ENCODE measurements around the gene ARMC2. TPM values are rescaled to one million over a fixed set of nuclear protein-coding genes. Genes with fewer than 3 reads are reported as not detected.

The ARMC2 gene
- total and polyA plus RNA-seq, 8 donors, result 0.46 to 13.4 (median 2.3) TPM; not detected in 1

- H3K4me1 ChIP-seq, result peaks cover 5 to 31% (median 14%) of the 10 kb centered on the region in 4 donors
- H3K36me3 ChIP-seq, result no peaks in the 10 kb centered on the region
- H3K27ac ChIP-seq, result no peak overlapping the region
- H3K4me3 ChIP-seq, result no peak overlapping the region
- TF ChIP-seq POLR2AphosphoS5 (IDR thresholded peaks at IDR 0.05) (no peak), POLR2A (IDR thresholded peaks at IDR 0.05) (no peak)
- DNase-seq, result no peak
- intact Hi-C loops (cut with DNase I; ENCODE audit: low total_unique reads), result no loop called here
- no peaks in the 10 kb centered on the region for H3K9me3 ChIP-seq
- H3K27me3 ChIP-seq, result no peaks in the 10 kb centered on the region
Measured at GRCh38 chr6:108845145-108845544, 3.1 kb upstream of the ARMC2 start.

GRCh38 chr6:108846101-108846500 lies 2.1 kb upstream of the ARMC2 start:
- no peaks in the 10 kb centered on the region for H3K9me3 ChIP-seq
- no peak overlapping the region for H3K4me3 ChIP-seq
- peaks cover 5 to 40% (median 14%) of the 10 kb centered on the region in 4 donors for H3K4me1 ChIP-seq
- WGBS, 5 donors, result 76 to 89% (median 84%) methylated on average over 5 of the region's 5 CpGs
- H3K36me3 ChIP-seq, result no peaks in the 10 kb centered on the region
- intact Hi-C loops (cut with DNase I; ENCODE audit: low total_unique reads), result no loop called here
- DNase-seq, result no peak
- no peaks in the 10 kb centered on the region for H3K27me3 ChIP-seq
- no peak overlapping the region for H3K27ac ChIP-seq
- TF ChIP-seq EP300 (IDR thresholded peaks at IDR 0.05) (no peak), POLR2A (IDR thresholded peaks at IDR 0.05) (no peak), POLR2AphosphoS5 (IDR thresholded peaks at IDR 0.05) (no peak), CTCF (IDR thresholded peaks at IDR 0.05) (no peak)

- intact Hi-C loops (cut with DNase I; ENCODE audit: low total_unique reads), result no loop called here
- no peak overlapping the region for H3K27ac ChIP-seq
- no peaks in the 10 kb centered on the region for H3K27me3 ChIP-seq
- WGBS, 5 donors, result 78 to 100% (median 95%) methylated on average over 1 of the region's 1 CpG
- H3K4me3 ChIP-seq, result no peak overlapping the region
- no peaks in the 10 kb centered on the region for H3K36me3 ChIP-seq
- TF ChIP-seq POLR2AphosphoS5 (IDR thresholded peaks at IDR 0.05), result no peak
- no peak for TF ChIP-seq CTCF (IDR thresholded peaks at IDR 0.05)
- no peak for TF ChIP-seq POLR2A (IDR thresholded peaks at IDR 0.05)
- no peak for TF ChIP-seq EP300 (IDR thresholded peaks at IDR 0.05)
- H3K9me3 ChIP-seq, result no peaks in the 10 kb centered on the region
- H3K4me1 ChIP-seq, result peaks cover 5 to 46% (median 14%) of the 10 kb centered on the region in 4 donors
- no peak for DNase-seq
Measured at GRCh38 chr6:108846628-108847027, 1.6 kb upstream of the ARMC2 start.

GRCh38 chr6:108847738-108848115 lies 495 bp upstream of the ARMC2 start:
- no peaks in the 10 kb centered on the region for H3K9me3 ChIP-seq
- intact Hi-C loops (cut with DNase I; ENCODE audit: low total_unique reads), result no loop called here
- H3K4me3 ChIP-seq, result peak overlapping the region; percentile 67 to 92 (median 82)
- 36 to 50% (median 44%) methylated on average over 12 of the region's 12 CpGs for WGBS, 5 donors
- TF ChIP-seq POLR2AphosphoS5 (IDR thresholded peaks at IDR 0.05), result no peak
- TF ChIP-seq CTCF (IDR thresholded peaks at IDR 0.05), result no peak
- no peak for TF ChIP-seq POLR2A (IDR thresholded peaks at IDR 0.05)
- no peak for TF ChIP-seq EP300 (IDR thresholded peaks at IDR 0.05)
- H3K27ac ChIP-seq, result peak overlapping the region; percentile 72 to 87 (median 84)
- H3K4me1 ChIP-seq, result peaks cover 5 to 50% (median 14%) of the 10 kb centered on the region in 4 donors
- no peaks in the 10 kb centered on the region for H3K27me3 ChIP-seq
- DNase-seq, result no peak
- no peaks in the 10 kb centered on the region for H3K36me3 ChIP-seq

GRCh38 chr6:108850669-108851465 lies 2.6 kb downstream of the ARMC2 start:
- no peaks in the 10 kb centered on the region for H3K9me3 ChIP-seq
- no peaks in the 10 kb centered on the region for H3K27me3 ChIP-seq
- H3K36me3 ChIP-seq, result peaks cover 5 to 17% (median 17%) of the 10 kb centered on the region in 4 donors
- H3K4me1 ChIP-seq, result peaks cover 5 to 50% (median 14%) of the 10 kb centered on the region in 4 donors
- no peak overlapping the region for H3K4me3 ChIP-seq
- WGBS, 5 donors, result 72 to 84% (median 75%) methylated on average over 10 of the region's 10 CpGs
- TF ChIP-seq POLR2A (IDR thresholded peaks at IDR 0.05) (no peak), CTCF (IDR thresholded peaks at IDR 0.05) (no peak), POLR2AphosphoS5 (IDR thresholded peaks at IDR 0.05) (peak in 1 of 3 donors; percentile 63)
- H3K27ac ChIP-seq, result peak overlapping the region in 4 of 5 donors; percentile 22 to 68 (median 52)
- intact Hi-C loops (cut with DNase I; ENCODE audit: low total_unique reads), result no loop called here
- DNase-seq, result peak in 1 of 2 donors; percentile 27
